ENCODE data around the gene ADPRHL1.
"Not testable (repeated sequence)": the region's sequence is repeated elsewhere in the genome, so short reads cannot be mapped to it uniquely, and the experiment has no call there.

The ADPRHL1 gene

DNA sequence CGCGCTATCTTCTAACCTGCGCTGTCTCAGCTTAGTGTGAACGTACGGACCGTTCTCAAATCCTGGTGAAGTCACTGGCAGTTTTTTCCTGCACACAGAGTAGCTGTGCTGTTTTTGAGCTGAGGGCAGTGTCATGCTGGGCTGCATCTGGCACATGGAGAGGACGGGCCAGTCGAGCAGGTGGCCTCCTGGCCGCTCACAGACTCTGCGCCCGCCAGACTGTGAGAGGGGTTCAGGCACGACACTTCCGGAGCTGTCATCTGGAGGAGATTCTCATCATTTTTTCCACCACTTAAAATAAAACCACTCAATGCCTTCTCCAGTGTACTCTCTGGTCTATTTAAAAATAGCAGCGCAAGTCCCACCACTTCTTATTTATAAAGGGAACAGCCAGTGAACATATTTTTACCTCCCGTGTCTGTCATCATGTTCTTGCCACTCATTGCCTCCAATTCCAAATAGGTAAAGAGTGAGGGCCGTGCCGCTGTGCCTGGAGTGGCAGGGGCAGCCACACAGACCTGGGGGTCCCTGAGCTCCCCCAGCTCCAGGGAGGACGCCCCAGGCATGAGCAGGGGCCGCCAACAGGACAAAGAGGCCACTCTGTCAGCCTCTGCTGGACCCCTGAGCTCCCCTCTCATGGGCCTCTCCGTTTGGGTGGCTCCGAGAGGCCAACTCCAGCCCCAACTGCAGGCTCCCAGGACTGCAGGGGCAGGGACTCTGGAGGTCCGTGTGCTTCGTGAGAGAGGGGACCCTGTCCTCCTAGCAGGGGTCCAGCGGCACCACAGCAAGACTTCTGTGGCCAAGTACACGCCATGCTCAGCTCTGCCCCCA lies 52.5 kb downstream of the ADPRHL1 start:
- DNase-seq, result peak; percentile 40 to 73

DNA sequence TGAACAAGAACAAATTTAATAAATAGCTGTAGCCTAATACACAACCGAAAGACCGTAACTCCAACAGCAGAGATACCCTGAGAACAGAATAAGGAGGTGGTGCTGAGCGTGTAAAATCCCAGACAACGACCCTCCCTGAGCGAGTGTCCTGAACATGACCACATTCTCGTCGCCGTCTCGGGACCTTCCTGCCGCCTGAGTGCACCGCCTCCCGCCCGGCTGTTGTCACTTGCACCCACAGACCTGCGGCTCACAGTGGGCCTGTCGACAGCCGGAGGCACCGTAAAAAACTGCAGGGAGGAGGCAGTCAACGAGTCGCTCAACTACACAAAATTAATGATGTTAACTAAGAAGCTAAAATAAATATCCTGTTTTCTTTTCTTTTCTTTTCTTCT lies 53.5 kb downstream of the ADPRHL1 start:
- no peak for DNase-seq

DNA sequence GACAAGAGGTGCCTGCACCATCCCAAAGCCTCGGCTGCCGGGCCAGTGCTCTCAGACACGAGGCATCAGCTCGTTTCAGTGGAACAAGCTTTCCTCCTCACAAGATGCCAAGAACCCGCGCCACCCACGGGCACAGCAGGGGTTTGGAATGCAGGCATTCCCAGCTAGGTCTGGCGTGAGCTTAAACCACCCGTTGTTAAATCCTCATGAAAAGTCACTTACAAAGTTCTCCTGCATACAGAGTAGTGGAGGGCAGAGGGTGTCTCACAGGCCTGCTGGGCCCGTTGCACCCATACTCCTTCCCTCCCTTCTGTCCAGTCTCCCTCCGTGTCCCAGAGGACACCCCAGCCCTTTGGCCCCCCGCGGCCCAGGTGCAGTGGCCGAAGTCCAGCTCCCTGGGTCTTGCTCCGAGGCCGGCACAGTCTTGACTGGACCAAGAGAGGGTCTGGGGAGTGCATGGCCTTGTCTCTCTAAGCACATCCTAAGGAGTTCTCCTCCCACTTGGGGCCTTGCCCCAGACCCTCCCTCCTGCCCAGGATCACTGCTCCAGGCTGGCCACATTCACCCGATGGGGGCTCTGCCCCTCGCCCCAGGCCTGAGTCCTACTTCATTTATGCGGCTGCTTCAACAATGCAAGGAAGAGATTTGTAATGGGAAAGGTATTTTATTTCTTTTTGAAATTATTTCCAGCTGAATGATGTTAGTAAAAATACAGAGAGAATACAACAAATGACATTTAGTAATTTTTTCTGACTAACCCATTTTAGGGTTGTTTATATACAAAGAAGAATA lies 54.1 kb downstream of the ADPRHL1 start:
- no peak for DNase-seq

DNA sequence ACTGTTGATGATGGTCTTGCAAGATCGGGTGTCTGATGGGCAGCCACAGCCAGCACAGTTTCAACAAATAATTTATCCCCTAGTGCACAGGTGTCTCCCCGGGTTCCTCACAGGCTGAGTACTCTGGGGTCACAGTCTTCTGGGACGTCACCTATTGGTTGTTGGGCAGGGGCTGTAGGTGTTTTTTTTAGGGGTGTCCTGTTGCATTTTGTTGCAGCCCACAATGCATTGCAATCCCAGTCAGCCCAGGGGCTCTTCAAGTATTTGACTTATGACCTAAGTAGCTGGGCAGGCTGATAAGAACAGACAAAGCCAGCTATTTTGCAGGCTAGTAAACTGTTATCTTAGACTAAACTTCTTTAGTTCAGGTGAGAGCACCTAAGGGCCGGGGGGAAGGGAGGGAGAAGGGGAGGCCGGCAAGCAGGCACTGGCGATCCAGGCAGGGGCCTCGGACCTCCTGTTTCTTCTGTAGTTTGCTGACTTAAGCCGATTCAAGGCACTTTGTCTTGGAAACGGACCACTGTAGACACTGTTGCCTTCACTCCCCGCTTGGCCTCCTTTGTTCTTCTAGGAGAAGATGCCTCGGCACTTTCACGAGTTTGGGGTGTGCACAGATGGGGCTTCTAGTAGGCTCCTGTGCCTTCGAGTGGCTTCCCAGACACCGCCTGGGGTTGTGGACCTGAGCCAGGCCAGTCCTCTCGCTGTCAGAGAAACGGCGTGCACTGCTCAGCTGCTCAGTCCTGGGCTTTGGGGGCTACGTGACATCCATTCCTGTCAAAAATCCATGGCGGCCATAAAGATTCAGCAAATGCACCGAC lies 55.5 kb downstream of the ADPRHL1 start:
- DNase-seq, result no peak

DNA sequence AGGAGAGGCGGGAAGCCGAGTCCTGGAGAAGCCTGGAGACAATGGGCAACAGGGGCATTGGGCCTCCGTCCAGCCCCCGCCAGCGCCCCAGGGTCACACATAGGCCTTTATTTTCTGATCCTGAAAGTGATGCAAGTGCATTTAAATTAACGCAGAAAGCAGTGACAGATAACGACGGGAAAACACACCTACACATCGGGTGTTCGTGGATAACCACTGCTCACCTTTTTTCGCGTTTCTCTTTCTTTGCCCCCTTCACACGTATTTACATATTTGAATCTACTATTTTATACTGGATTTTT lies 59.0 kb downstream of the ADPRHL1 start:
- DNase-seq, result no peak

DNA sequence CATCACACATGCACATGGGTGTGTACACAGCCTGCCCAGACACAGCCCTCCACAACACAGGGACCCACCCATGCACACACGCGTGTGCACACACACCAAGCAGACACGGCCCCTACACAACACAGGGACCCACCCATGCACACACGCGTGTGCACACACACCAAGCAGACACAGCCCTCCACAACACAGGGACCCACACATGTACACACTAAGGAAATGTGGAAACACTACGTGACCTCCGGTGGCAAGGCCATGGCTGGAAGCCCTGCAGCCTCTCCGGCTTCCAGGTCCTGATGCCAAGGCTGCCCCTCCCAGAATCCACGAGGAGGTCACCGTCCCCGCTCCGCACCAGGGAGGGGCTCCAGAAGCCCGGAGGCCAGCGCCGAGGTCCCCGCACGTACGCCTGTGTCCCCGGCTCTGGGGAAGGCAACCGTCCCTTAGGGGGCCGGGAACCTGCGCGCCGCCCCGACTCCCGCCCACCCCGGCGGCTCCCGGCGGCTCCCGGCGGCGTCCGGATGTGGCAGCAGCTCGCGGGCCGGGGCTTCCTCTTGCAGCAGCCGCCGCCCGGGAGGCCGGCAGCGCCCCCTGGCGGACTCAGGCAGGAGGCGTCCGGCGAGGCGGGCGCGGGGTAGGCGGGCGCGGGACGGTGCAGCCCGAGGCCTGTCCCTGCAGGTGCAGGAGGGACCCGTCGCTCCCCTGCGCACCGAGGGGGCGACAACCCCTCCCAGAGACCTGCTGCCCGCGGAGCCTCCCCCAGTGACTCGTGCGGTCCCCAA lies 59.5 kb downstream of the ADPRHL1 start:
- peak; percentile 26 to 71 for DNase-seq

DNA sequence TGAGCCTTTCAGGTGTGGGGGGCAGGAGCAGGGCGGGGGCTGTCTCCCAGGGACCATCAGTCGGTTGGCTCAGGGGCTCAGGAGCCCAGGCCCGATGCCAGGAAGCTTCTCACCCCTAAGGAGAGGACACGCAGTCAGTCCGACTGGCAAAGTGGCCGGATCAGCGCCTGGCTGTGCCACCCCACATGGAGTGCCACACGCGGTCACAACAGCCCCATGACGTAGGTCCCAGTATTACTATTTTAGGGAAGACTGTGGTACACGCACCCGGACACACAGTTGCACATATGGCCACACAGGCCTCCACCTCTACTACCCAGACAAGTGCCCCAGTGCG lies 60.1 kb downstream of the ADPRHL1 start:
- no peak for DNase-seq

DNA sequence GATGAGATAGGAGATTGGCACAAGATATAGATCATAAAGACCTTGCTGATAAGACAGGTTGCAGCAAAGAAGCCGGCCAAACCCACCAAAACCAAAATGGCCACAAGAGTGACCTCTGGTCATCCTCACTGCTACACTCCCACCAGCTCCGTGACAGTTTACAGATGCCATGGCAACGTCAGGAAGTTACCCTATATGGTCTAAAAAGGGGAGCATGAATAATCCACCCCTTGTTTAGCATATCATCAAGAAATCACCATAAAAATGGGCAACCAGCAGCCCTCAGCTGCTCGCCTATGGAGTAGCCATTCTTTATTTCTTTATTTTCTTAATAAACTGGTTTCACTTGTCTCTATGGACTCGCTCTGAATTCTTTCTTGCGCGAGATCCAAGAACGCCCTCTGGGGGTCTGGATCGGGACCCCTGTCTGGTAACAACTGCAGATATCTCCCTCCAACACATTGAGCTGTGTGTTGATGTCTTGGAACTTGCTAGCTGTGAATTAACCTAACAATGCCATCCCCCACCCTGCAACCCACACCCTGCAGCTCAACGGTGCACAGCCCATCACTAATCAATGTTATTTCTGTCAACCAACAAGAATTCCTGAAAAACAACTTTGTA lies 62.3 kb downstream of the ADPRHL1 start:
- DNase-seq, result no peak

DNA sequence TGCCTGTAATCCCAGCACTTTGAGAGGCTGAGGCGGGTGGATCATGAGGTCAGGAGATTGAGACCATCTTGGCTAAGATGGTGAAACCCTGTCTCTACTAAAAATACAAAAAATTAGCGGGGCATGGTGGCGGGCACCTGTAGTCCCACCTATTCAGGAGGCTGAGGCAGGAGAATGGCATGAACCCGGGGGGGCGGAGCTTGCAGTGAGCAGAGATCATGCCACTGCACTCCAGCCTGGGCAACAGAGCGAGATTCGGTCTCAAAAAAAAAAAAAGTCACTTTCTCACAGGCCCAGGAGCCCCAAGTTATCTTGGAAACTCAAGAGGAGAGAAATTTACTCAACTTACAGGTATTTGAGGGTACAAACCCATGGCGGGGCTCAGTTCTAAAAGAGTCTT lies 63.7 kb downstream of the ADPRHL1 start:
- DNase-seq, result not testable (repeated sequence)

DNA sequence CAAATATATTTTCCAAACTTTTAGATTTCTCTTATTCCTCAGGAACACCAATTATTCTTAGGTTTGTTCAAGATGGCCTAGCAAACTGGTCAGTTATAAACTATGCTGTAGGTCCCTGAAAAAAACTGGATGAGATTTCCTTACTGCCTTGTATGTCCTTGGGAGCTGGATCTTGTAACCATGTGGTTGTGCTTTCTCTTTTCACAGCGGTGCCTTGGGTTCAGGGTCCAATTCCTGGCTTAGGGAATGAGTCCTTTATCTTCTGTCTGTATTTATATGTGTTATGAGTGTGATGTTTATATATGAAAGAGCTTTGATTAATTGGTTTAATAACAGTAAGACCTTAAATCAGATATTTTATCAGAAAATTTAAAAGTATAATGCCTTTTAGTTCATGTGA lies 65.9 kb downstream of the ADPRHL1 start:
- no peak for DNase-seq

DNA sequence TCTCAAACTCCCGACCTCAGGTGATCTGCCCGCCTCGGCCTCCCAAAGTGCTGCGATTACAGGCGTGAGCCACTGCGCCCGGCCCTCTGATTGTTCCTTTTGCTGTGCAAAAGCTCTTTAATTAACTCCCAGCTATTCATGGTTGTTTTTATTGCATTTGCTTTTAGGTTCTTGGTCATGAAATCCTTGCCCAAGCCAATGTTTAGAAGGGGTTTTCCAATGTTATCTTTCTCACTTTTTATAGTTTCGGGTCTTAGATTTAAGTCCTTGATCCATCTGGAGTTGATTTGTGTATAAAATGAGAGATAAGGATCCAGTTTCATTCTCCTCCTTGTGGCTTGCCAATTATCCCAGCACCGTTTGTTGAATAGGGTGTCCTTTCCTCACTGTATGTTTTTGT lies 70.2 kb downstream of the ADPRHL1 start:
- no peak for DNase-seq

DNA sequence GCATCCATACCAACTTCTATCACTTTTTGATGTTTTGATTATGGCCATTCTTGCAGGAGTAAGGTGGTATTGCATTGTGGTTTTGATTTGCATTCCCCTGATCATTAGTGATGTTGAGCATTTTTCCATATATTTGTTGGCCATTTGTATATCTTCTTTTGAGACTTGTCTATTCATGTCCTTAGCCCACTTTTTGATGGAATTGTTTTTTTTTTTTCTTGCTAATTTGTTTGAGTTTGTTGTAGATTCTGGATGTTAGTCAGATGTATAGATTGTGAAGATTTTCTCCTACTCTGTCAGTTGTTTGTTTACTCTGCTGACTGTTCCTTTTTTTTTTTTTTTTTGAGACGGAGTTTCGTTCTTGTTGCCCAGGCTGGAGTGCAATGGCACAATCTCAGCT lies 70.7 kb downstream of the ADPRHL1 start:
- DNase-seq, result not testable (repeated sequence)

DNA sequence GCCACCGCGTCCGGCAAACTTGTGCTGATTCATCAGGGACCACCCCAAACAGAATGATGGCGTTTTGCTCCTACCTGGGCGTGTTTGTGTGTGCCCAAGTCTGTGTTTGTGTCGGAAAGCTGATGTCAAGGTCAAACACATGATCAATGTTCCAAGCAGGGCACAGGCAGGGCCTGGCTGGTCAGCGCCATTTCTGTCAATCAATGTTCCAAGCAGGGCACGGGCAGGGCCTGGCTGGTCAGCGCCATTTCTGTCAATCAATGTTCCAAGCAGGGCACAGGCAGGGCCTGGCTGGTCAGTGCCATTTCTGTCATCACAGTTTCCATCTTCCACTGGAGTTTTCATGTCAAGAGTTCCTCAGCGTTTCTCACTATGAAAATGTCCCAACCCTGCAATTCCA lies 74.5 kb downstream of the ADPRHL1 start:
- no peak for DNase-seq

DNA sequence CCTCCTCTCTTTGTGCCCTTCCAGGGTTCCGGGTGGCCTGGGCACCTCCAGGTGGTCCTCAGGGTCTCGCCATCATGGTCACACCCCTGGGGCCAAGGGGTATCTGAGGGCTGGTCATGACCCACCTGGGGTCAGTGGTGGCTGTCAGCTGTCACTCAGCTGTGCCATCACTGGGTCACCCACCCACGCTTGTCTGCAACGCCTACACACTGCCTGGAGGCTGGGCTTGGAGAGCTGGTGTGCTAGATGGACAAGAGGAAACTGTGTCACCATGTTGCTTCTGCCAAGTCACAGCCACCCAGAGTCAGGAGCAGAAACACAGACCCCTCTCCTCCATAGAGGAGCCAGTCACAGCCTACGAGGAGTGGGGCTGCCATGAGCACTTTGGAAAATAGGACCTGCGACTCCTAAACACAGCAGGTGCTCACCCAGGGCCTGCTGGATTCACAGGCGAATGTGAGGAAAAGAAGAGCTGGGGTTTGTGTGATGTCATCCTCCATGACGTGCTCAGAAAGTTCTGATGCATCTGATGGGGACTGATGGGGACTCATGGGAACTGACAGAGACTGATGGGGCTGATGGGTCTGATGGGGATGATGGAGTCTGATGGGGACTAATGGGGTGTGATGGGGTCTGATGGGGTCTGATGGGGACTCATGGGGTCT lies 78.6 kb downstream of the ADPRHL1 start:
- no peak for DNase-seq

DNA sequence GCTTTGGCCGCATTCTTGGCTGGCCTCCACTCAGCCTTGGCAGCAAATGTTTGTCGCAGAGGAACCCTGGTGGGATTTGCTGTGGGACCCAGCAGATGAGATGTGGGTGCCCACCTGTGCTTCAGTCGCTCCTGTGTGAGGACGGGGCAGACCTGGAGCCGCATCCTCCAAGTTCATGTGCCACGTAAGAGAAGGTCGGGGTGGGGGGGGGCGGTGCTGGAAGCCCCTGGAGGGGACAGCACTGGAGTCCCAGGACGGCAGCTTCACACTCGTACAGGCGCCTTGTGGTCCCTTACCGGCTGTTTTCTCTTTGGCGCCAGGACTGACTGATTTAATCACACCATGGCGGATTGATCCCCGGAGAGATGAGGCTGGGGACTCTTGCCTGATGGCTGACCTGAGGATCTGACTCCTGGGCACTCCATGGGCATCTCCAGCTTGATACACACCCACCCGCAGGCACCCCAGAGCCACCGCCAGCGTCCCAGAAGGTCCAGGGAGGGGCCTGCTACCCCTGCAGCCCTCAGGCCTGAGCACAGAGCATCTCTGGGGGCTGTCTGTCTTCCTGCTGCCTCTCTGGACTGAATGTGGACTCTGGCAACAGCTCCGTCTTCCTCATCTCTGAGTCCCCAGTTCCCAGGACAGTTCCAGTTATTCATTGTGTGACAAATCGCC lies 79.3 kb downstream of the ADPRHL1 start:
- DNase-seq, result no peak

DNA sequence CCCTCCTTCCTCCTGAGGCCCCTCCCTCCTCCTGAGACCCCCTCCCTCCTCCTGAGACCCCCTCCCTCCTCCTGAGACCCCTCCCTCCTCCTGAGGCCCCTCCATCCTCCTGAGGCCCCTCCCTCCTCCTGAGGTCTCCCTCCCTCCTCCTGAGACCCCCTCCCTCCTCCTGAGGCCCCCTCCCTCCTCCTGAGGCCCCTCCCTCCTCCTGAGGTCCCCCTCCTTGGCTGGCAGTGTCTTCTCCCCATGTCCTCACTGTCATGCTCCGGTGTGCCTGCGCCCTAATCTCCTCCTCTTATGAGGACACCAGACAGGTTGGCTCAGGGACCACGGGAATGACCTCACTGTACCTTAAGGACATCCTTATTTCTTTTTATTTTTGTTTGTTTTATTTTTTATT lies 81.6 kb downstream of the ADPRHL1 start:
- DNase-seq, result not testable (repeated sequence)

DNA sequence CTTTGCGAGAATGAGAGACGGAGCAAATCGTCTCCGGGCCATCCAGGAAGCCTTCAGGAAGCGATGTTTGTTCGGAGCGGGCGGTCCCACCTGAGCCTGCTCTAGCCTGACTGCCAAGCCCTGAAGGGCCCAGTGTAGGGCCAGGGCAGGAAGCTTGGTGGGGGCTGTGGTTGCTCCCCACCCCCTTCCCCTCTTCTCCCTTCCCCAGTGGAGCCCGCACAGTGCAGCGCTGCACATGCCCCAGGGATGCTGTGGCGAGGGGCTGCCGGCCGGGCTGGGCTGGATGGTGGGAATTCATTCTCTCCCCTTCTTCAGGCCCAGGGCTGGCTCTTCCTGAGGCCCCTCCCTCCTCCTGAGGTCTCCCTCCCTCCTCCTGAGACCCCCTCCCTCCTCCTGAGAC lies 82.2 kb downstream of the ADPRHL1 start:
- DNase-seq, result no peak

DNA sequence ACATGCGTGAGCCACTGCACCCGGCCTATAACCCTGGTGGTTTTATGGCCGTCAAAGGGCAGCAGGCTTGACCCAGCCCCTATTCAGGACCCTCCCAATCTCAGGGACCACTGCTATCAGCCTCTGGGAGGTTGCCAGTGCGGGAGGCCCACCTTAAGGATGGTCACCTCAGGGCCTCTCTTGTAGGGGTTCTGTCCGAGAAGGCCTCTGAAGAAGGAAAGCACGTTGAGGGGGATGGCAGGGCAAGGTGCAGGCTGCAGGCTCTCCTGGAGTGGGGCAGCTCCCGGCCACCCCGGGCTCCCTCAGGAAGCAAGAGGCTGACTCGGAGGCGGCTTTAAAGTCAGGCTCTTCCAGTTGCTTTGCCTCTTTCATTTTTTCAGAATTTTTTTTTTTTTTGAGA lies 83.4 kb downstream of the ADPRHL1 start:
- no peak for DNase-seq

DNA sequence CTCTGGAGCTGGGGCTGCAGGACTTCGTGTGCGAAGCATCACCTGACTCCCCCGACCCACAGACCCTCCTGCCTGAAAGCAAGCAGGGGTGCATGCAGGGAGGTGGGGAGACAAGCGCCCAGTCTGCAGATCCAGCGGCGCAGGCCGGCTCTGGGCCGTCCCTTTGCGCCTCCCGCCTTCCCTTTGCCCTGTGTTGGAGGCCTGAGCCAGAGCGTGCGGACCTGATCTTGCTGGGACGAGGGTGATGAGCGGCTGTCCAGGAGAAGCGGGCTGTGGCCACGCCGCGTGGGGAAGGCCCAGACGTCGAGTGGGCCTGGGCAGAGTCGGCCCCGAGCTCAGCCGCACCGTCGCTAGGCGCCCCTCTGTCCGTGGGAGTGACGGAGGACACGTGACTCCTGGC lies 84.1 kb downstream of the ADPRHL1 start:
- no peak for DNase-seq

DNA sequence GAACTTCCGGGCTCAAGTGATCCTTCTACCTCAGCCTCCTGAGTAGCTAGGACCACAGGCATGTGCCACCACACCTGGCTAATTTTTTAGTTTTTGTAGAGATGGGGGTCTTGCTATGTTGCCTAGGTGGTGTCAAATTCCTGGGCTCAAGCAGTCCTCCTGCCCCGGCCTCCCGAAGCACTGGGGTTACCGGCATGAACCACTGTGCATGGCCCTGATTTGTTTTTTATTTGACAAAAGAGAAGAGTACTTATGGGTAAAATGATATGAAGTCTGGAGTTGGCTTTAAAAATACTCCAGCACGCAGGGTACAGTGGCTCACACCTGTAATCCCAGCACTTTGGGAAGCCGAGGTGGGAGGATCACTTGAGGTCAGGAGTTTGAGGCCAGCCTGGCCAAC lies 84.9 kb downstream of the ADPRHL1 start:
- DNase-seq, result not testable (repeated sequence)

DNA sequence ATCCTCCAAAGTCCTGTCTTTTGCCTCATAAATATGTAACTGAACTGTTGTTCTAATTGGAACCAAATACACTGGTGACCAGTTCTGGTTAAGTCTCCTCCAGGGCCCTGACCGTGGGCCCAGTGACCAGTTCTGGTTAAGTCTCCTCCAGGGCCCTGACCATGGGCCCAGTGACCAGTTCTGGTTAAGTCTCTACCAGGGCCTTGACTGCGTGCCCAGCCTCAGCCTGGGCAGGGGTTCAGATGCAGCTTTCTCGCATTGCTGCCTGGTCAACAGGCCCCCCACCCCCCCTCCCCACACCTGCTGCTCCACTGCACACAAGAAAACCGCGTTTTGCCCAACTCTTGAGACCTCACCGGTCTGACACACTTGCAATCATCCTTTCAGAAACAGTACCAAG lies 85.5 kb downstream of the ADPRHL1 start:
- no peak for DNase-seq
